Nephron progenitor cell (in vitro differentiated cells): Measurements from ENCODE around the gene ALDH1B1.

Experiments used
- DNase-seq: peaks from one replicate; pipeline ENCODE4 v3.0.0; 2021
- H3K27ac Mint-ChIP-seq: 2 replicates; pipeline ENCODE4 v1.8.0; 2021; ENCODE audit warnings: mild to moderate bottlenecking, moderate library complexity, mixed read lengths
- H3K27me3 Mint-ChIP-seq: 2 replicates; pipeline ENCODE4 v1.8.0; 2021; ENCODE audit warnings: mild to moderate bottlenecking, low read depth, mixed read lengths; ENCODE audit not compliant: poor library complexity
- H3K36me3 Mint-ChIP-seq: 2 replicates; pipeline ENCODE4 v1.8.0; 2021; ENCODE audit warnings: low read depth, mixed read lengths
- H3K4me1 Mint-ChIP-seq: 2 replicates; pipeline ENCODE4 v1.8.0; 2021; ENCODE audit warnings: mixed read lengths
- H3K4me3 Mint-ChIP-seq: 2 replicates; pipeline ENCODE4 v1.8.0; 2021; ENCODE audit warnings: mild to moderate bottlenecking, moderate library complexity, mixed read lengths
- H3K9me3 Mint-ChIP-seq: 2 replicates; pipeline ENCODE4 v1.8.0; 2021; ENCODE audit warnings: mild to moderate bottlenecking, moderate library complexity, mixed read lengths
- CTCF ChIP-seq: fragments of 200-600 bp; sonication (generic); IDR thresholded peaks from 2 replicates; pipeline ENCODE4 v1.5.0; 2021; ENCODE audit warnings: antibody characterized with exemption

ALDH1B1 gene

GRCh38 chr9:38439916-38440301, 47.4 kb downstream of the ALDH1B1 start:
- Mint-ChIP-seq H3K4me3 (no peak overlapping the region), H3K27ac (no peak overlapping the region), H3K27me3 (peaks cover 17% of the 10 kb centered on the region), H3K36me3 (no peaks in the 10 kb centered on the region), H3K9me3 (no peaks in the 10 kb centered on the region), H3K4me1 (peaks cover 14% of the 10 kb centered on the region)
- no peak for TF ChIP-seq CTCF
- no peak for DNase-seq

- no peak for DNase-seq
- TF ChIP-seq CTCF, result no peak
- H3K36me3 Mint-ChIP-seq, result no peaks in the 10 kb centered on the region
- H3K9me3 Mint-ChIP-seq, result no peaks in the 10 kb centered on the region
- H3K27me3 Mint-ChIP-seq, result peaks cover 14% of the 10 kb centered on the region
- H3K4me3 Mint-ChIP-seq, result no peak overlapping the region
- H3K27ac Mint-ChIP-seq, result no peak overlapping the region
- H3K4me1 Mint-ChIP-seq, result peaks cover 14% of the 10 kb centered on the region
Observed at GRCh38 chr9:38440516-38440915, 48.0 kb downstream of the ALDH1B1 start.

DNA sequence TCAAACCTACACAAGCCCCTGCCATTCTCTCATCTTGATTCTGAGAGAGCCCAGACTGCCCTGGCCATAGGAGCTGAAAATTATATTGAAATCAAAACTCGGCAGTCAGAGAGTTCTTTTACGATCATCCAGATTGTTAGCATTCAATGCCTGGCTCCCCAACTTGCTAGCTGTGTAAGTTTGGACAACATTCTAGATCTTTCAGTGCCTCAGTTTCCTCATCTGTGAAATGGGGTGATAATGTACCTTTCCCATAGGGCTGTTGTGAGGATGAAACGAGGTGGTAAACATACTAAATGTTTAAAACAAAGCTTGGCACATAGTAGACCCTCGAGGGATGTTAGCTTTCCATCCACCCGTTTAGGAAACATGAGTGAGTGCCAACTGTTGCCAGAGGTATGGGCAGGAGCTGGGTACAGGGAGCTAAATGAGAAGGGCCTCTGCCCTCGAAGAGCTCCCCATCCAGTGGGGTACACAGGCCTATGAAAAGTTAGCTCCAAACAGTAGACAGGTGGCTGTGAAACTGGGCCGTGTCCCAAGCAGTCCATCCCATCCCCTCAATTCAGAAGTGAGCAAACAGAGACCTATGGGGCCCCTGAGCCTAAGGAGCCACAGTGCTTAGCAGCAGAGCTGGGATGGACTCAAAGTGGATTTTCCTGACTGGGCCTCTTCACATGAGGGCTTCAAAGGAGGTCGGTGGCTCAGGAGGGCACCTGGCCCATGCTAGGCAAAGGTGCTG, 49.0 kb downstream of the ALDH1B1 start:
- Mint-ChIP-seq H3K27ac (no peak overlapping the region), H3K9me3 (no peaks in the 10 kb centered on the region), H3K36me3 (no peaks in the 10 kb centered on the region), H3K27me3 (peaks cover 10% of the 10 kb centered on the region), H3K4me3 (no peak overlapping the region), H3K4me1 (peaks cover 14% of the 10 kb centered on the region)
- no peak for DNase-seq
- no peak for TF ChIP-seq CTCF

DNA sequence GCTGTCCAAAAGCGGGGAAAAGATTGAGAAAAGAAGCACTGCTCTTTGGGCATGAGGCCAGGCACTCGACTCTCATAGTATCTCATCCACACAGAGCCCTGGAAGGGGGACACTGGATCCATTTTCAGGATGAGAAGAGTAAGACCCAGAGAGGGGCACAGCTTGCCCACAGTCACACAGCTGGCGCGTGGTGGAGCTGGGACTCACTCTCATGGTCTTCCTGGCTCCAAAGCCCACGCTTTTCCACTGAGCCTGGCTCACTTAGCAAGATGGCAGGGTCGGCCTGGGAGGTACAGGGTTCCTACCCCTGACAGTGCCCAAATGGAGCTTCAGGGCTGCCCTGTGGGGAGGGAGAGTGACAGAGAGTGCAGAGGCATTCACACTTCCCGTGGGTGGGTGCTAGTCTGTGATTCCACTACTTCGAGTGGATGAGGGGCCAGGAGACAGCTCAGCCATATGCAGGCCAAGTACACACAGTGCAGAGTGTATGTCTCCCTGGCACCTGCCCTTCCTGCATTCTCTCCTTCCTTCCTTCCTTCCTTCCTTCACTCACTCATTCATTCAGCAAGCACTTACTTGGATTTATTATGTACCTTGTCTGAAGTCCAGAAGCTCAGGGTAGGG, 50.1 kb downstream of the ALDH1B1 start:
- peaks cover 12% of the 10 kb centered on the region for H3K27me3 Mint-ChIP-seq
- no peaks in the 10 kb centered on the region for H3K9me3 Mint-ChIP-seq
- TF ChIP-seq CTCF, result no peak
- peak overlapping the region; percentile 20 for H3K27ac Mint-ChIP-seq
- peaks cover 14% of the 10 kb centered on the region for H3K4me1 Mint-ChIP-seq
- no peaks in the 10 kb centered on the region for H3K36me3 Mint-ChIP-seq
- no peak for DNase-seq
- no peak overlapping the region for H3K4me3 Mint-ChIP-seq

DNA sequence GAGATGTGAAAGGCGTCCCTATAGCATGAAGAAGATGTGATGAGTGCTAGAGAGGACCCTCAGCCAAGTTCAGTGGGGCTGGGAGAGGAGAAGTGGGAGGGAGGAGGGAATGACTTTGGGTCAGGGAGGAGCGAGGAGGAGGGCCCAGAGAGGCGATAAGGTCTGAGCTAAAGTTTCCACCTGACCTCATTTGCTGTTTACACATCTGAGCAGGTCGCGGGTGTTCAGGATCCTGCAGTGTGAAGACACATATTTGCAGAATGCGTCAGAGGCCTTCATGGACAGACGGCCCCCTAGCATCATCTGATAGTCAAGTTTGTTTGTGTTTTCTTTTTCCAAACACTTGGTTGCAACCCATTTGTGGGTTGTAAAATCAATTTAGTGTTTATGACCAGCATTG, 50.7 kb downstream of the ALDH1B1 start:
- no peak for DNase-seq
- H3K27me3 Mint-ChIP-seq, result peaks cover 18% of the 10 kb centered on the region
- no peaks in the 10 kb centered on the region for H3K36me3 Mint-ChIP-seq
- no peaks in the 10 kb centered on the region for H3K9me3 Mint-ChIP-seq
- peak overlapping the region; percentile 20 for H3K27ac Mint-ChIP-seq
- H3K4me1 Mint-ChIP-seq, result peaks cover 14% of the 10 kb centered on the region
- TF ChIP-seq CTCF, result no peak
- no peak overlapping the region for H3K4me3 Mint-ChIP-seq

DNA sequence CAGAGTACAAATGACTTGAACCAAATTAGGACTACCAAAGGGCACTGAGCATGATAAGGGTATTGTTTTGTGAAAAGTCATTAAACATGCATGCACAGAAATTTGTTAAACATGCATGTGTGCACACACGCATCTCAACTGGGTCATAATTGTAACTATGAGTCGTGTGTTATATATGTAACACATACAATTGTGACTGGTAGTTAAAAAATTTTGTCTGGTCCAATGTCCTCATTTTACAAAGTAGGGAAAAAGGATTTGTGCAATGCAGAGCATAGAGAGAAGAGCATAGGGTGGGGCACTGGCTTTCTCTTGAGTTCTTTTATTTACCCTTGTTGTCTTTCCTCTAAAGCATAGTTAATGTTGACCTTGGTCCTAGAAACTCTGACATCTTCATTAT, 51.1 kb downstream of the ALDH1B1 start:
- TF ChIP-seq CTCF, result no peak
- Mint-ChIP-seq H3K36me3 (no peaks in the 10 kb centered on the region), H3K27me3 (peaks cover 21% of the 10 kb centered on the region), H3K4me3 (no peak overlapping the region), H3K4me1 (peaks cover 14% of the 10 kb centered on the region), H3K27ac (no peak overlapping the region), H3K9me3 (no peaks in the 10 kb centered on the region)
- DNase-seq, result no peak
